ENCODE measurements around the gene RRBP1.

GRCh38 chr20:17610566-17611289 lies 71.3 kb downstream of the RRBP1 start:
- TF ChIP-seq, protein P1, sequence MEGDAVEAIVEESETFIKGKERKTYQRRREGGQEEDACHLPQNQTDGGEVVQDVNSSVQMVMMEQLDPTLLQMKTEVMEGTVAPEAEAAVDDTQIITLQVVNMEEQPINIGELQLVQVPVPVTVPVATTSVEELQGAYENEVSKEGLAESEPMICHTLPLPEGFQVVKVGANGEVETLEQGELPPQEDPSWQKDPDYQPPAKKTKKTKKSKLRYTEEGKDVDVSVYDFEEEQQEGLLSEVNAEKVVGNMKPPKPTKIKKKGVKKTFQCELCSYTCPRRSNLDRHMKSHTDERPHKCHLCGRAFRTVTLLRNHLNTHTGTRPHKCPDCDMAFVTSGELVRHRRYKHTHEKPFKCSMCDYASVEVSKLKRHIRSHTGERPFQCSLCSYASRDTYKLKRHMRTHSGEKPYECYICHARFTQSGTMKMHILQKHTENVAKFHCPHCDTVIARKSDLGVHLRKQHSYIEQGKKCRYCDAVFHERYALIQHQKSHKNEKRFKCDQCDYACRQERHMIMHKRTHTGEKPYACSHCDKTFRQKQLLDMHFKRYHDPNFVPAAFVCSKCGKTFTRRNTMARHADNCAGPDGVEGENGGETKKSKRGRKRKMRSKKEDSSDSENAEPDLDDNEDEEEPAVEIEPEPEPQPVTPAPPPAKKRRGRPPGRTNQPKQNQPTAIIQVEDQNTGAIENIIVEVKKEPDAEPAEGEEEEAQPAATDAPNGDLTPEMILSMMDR (IDR thresholded peaks at IDR 0.05), result no peak
- TF ChIP-seq POLR2A (IDR thresholded peaks at IDR 0.05), result no peak

Measured in body of pancreas (tissue), 4 donors.